GM21717 (cell line): ENCODE results near the gene WIPF1.

ENCODE experiments used
- ATAC-seq: cut with Tn5 transposase; IDR thresholded peaks from one replicate; pipeline ENCODE4 v1.9.1; 2021; ENCODE audit warnings: mild to moderate bottlenecking, moderate library complexity; ENCODE audit not compliant: unreplicated experiment

The WIPF1 gene, protein sequence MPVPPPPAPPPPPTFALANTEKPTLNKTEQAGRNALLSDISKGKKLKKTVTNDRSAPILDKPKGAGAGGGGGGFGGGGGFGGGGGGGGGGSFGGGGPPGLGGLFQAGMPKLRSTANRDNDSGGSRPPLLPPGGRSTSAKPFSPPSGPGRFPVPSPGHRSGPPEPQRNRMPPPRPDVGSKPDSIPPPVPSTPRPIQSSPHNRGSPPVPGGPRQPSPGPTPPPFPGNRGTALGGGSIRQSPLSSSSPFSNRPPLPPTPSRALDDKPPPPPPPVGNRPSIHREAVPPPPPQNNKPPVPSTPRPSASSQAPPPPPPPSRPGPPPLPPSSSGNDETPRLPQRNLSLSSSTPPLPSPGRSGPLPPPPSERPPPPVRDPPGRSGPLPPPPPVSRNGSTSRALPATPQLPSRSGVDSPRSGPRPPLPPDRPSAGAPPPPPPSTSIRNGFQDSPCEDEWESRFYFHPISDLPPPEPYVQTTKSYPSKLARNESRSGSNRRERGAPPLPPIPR

DNA sequence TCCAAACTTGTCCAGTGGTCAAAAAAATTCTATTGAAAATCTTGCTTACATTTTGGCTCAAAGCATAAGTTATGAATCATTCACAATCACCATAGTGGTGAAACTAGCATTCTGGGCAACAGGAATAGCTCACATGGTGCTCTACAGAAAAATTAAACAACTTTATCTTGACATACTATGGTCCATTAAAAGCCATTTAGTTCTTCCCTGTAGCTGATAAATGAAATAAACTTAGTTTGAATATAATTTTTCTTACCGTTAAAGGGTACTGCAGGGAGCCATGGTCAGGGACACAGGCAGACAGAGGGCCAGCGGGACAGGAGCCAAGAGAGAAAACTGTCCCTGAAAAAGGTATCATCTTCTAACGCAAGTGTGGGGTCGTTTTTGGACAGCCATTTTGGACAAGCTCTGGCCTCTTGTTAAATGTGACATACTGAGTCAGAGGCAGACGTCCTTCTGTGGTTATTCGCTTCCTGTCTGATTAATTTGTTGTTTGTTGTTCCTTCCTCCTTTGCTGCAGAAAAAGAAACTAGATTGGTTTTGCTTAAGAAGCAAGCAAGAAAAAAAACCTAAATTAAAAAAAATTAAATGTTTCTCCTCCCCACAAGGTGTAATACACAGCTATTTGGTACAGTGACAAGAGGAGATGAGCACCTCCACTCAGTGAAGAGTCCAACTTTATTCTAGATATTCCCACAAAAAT lies at the start of gene WIPF1:
TSS of gene WIPF1 (minus strand) at position 460 of the 703 bp plus-strand sequence. CDS start 12,231 bp downstream, outside the sequence.
- ATAC-seq: peak; percentile 50

DNA sequence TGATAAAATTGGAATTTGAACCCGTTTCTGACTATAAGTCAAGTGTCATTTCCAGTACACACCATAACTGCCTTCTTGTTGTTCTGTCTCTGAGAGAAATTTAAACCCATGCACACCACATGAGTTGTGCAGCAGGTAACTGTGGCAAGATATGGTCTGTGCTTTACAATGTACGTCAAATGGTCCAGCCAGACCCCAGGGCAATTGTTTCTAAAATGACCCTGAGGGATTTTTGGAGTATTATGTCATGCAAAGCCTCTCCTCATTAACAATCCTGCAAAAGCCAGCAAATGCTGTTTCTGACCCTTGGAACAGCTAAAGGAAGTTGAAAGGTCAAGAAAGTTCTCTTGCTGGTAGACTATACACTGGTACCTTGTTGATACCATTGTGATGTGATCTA lies 47.7 kb upstream of the WIPF1 start:
- ATAC-seq: no peak

DNA sequence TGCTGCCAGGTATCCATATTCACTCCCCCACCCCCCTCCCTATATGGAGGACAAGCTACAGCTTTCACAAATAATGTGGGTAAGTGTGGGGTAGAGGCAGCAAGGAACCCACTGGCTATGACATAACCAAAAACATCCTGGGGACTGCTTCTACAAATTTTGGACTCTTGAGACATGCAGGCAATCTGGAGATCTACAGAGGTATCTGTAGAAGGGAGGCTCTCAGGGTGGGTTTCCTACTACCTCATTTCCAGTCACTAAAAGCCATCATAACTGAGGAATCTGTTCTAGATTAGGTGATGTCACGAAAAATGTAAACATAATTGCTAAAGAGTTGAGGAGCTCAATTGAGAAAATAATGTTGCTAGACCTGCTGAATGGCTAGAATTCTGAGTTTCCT lies 46.8 kb upstream of the WIPF1 start:
- no peak for ATAC-seq

DNA sequence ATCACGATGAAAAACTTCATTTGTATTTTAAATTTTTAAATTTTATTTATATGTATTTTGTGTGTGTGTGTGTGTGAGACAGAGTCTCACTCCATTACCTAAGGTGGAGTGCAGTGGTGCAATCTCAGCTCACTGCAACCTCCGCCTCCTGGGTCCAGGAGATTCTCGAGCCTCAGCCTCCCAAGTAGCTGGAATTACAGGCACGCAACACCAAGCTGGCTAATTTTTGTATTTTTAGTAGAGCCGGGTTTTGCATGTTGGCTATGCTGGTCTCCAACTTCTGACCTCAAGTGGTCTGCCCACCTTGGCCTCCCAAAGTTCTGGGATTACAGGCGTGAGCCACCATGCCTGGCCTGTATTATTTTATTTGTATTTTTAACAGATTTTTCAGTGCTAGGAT lies 45.8 kb upstream of the WIPF1 start:
- no peak for ATAC-seq

DNA sequence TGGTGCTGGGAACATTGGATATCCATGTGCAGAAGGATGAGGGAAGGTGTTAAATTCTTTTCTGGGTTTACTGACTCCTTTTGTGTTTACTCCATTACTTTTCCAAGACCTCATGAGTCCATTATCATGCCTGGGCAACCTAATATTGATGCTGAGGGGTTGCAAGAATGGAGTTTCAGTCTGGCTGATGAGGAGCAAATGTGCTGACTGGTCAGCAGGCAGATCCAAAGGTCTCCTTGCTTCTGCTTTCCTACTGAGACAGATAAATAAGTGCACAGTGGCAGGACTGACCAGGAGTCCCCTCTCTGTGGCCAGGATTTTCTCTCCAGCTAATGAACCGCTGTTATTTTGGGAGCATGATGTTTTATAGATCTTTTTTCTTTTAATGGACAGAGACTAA lies 43.6 kb upstream of the WIPF1 start:
- no peak for ATAC-seq

DNA sequence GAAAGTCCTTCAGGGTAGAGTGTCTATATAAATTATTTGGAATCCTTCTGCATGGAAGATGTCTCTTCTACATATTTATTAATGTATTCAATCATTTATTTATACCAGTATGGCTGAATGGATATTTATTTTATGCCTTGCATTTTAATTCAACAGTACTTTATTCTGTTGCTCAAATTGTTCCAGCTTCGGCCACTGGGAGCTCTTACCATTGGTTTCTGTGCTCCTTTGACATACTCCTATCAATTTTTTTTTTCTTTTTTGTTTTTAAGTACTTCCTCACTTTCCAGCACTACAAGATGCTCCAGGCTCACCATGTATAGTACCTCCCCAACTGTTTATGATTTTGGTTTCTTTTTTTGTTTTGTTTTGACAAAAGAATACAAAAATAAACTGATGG lies 39.4 kb upstream of the WIPF1 start:
- ATAC-seq: no peak

DNA sequence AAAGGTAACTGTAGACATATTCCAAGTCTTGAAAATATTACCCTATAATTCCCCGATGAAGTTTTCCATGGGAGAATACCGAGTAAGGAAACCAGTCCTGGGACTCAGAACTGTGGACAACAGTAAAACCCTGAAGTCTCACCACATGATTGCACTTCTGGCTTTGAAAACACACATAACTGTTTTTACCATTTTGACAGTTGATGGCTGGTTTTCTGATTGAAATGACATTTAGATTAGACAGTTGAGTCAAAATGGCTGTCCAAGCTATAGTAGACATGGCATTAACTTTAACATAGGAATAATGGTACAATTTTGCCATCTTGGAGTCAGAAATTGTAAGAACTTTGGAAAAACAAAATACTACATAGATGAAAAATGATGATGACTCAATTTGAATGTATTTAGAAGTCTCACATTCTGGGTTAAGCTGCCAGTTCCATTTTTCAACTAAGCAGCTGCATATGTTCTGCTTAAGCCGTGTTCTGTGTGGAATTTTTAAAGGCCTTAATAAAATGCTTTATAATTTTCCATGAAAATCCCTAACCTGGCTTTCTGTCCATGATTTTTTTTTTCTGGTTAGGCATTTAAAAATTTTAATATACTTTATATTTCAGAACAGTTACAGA lies 38.3 kb upstream of the WIPF1 start:
- no peak for ATAC-seq

DNA sequence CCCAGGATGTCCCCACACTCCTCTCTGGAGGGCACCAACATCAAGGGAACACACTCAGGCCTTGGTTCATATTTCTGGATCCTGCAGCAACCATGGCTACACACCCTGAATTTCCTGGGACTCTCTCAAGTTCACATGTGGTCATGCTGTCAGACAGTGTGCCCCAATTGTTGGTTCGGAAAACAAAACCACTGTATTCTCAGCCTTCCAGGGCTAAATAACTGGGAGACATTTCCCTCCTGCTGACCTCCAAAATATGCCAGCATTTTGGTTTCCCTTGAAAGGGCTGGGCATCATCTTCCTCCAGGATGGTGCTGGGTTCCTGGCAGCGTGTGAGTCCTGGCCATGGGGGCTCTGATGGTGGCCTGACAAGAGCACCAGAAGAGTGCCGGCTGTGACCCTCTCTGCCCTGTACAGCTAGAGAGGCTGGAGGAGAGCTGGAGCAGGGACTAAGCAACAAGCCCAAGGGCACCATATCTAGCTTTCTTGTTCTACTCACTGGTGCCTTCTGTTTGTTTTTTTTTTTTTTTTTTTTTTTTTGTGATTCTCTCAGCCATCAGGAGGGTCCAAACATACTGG lies 37.5 kb upstream of the WIPF1 start:
- ATAC-seq: no peak

DNA sequence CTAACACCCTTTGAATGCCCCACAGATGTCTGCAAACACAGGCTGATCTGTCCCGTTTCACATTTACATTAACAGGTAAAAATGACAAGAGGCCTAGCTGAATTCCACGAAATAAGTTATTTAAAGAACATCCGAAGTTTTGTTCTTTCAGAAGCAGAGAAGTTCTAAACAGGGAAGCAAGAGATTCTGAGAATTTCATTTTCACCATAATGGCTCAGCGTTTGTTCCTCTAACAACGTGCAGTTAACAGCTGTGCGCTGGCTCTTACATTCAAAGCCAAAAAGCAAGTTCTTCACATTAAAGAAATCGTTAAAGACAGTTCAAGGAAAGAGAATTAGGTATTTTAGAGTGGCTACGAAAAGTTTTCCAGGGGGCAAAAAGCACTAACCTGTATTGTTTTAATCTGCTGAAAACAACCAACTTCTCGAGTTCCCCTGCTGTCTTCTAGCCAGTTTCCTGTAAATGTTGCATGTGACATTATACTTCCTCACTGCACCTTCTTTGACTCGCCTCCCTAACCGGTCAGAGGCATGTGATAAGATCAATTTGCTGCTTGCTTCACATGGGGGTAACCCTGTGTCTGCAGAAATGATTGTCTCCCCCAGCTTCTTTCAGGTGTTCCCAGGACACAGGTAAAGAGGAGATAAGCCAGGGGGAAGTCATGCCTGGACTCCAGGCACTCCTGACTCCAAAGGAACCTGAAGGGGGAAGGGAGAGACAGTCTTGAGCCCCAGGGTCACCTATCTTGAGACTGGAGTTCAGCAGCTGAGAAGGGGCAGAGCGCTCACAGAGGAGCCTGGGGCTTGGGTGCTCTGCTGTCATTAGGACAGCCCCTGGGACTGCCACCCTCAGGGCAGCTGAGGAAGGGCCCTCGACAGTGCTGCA lies 36.8 kb upstream of the WIPF1 start:
- ATAC-seq: peak; percentile 75

DNA sequence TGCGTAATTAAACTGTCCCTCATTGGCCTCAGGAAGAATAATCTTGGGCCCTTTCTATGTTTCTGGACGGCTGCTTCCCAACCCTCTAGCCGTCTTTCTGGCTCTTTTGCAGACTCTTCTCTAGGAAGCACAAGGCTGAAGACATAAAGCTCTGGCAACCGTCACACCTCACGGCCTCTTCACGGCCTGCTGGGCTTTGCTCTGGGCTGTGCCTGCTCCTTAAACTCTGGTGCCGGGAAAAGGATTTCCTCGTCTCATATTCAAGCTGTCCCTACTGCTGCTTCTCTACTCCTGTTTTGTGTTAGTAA lies 36.0 kb upstream of the WIPF1 start:
- ATAC-seq: no peak

DNA sequence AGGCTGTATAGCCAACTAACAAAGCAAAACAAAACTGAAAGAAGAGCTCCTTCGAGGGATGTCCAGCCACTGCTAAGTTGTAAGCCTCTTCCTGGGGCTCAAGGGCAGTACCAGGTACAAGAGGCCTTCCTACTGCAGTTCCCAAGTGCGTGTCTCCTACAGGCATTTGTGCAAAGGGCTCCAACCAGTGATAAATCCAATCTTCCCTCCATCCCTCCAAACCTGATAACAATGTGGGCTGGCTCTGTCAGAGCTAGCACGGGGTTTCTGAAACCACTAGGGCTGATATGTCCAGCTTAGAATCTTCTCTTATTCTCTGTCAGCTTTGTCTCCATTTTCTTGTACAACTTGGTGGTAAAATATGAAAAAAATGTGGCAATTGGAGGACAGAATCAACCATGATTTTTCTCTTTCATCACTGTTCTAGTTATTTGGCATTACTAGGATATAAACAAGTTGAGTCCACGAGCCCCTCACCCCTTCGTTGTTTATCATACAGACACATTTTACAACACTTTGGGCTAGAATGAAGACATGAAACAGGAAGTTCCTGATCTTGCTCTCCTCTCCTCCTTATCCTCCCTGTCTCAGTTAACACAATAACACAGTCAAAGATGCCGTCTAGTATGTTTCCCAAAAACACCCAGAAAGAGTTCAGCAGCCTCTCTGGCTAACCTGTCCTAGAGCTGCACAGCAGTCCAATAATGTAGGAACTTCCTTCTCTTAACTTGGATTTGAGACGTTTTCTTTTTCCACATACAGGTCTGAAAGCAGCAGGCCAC lies 35.4 kb upstream of the WIPF1 start:
- ATAC-seq: peak; percentile 36

DNA sequence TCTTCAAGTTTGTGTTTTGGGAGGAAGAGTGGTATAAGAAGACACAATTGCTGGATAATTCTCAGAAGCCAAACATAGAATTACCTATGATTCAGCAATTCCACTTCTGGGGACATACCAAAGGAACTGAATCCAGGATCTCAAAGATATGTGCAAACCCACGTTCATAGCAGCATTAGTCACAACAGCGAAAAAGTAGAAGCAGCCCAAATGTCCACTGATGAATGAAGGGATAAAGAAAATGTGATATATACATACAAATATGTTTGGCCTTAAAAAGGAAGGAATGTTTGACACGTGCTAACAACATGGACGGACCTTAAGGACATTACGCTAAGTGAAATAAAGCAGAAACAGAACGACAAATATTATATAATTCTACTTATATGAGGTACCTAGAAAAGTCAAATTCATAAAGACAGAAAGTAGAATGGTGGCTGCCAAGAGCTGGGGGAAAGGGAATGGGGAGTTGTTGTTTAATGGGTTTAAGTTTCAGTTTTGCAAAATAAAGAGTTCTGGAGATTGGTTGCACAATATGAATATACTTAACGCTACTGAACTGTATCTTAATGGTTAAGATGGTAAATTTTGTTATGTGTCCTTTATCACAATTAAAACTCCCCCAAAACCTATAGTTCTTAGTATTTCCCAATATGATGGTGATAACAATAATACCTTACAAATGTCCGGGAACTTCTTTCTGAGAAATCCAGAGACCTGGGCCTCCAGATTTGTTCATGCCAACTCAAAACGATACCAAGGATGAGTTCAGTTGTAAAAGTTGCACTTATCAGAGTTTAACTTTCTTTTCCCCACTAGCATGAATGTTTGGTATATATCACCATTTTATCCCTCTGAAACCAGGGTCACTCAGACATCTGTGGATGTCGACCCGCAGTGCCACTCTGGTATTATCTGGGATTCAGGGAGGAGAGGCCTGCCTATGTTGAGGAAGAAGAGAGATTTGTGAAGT lies 33.7 kb upstream of the WIPF1 start:
- ATAC-seq: no peak

DNA sequence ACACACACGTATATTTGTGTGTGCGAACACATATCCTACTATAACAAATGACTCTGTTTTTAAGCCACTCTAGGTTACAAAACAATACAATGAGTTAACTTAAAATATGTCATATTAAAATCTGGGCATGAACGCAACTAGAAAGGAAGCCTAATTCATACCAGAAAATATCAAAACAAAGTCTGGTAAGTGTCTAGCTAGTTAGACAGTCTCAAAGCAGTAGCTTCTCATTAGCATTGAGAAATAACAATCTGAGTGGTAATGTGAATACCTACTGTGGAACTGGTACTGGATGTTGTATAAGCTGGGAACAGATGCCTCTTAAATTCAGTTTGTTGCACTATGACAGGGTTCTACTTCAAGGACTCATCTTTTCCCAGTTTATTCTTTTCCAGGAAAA lies 32.5 kb upstream of the WIPF1 start:
- no peak for ATAC-seq

DNA sequence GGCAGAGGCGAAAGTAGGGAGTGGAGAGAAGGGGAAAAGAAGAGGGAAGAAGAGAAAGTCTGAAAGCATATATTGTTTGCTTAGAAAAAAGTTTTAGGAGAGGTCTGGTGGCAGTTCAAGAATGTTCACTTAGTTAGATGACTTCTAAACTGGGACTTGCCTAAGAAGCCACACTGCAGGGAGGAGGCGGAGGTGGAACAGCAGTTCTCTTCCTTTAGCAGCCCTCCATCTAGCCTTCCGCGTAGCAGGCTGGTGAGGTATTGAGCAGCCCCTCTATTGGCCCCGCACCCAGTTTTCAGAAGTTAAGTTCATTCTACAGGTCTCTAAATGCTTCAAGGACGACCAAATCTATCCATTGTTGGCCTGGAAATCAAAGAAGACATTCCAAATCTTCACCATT lies 31.9 kb upstream of the WIPF1 start:
- no peak for ATAC-seq

DNA sequence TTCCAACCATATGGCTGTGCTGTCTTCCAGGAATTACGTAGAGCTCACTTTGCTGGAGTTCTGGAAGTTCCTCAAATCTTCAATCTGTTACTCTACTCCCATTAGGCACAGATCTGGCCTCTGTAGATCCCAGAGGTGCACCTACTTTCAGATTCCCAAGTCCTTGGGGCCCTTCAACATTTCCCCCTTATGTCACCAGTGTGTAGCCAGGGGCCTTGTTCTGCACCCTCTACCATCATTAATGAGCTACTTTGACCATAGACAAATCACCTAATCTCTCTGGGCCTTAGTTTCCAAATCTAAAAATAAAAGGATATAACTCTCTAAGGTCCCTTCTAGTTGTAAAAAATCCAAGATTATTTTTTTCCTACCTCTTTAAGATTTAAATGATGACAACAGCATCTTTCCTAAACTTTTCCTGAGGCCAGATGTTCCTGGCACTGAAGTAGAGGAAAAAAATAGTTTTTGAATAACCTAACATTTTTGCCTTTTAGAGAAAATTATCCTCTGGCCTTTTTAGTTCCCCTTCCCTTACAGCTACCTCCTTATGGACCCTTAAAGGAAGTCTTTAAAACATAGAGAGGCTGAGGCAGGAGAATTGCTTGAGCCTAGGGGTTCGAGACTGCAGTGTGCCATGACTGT lies 31.0 kb upstream of the WIPF1 start:
- ATAC-seq: no peak

DNA sequence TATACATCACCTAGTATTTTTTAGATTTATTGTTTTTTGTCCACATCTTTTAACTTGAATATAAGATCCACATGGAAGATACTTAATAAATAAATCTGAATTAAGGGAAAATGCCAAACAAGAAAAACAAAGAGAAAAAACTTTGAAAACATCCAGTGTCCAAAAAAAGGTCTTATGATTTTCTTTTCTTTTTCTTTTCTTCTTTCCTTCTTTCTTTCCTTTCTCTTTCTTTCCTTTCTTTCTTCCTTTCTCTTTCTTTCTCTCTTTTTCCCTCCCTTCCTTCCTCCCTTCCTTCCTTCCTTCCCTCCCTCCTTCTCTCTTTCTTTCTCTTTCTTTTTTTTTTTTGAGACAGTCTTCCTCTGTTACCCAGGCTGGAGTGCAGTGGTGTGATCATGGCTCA lies 29.6 kb upstream of the WIPF1 start:
- no peak for ATAC-seq

DNA sequence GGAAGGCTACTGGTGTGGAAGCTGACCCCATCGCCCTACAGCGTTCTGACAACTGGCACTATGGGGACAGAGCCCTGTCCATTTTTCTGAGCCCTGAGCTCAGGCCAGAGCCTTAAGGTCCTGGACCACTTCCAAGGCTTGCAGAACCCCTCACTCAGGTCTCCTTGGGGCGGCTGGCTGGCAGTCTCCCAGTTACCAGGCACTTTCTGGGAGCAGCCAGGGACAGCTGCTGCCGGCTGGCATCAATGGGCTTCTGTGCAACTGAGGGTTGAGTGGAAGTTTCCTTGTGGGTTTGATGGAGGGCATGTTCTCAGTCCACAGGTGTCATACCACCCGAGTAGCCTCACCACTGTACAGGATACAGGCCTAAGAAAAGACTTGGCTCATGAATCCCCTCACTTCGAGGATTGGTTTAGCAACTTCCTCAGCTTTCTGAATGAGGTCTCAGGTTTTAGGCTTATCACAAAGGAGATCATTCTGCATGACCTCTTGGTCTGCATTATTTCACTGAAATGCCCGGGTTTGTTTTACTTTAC lies 27.4 kb upstream of the WIPF1 start:
- no peak for ATAC-seq

DNA sequence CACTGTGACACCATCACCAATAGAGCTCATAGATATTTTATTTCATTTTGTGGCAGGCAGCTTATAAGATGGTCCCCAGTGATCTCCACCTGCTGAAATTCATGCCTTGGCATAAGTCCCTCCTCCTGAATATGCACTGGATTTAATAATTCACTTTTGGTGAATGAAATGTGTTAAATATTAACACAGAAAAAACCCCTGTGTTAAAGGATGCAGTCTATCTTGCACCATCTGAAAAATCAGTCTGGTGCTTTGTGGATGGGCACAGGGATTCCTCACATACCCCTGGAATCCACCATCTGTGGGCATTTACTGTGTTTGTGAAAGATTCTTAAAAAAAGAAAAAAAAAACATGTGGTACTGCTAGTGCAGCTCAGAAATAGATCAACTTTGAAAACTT lies 26.1 kb upstream of the WIPF1 start:
- no peak for ATAC-seq
